Stomach smooth muscle (tissue), 2 donors: ENCODE data around the gene NOP9.
"Not testable (repeated sequence)": the region's sequence is repeated elsewhere in the genome, so short reads cannot be mapped to it uniquely, and the experiment has no call there.

ENCODE experiments used
- H3K27ac ChIP-seq: one replicate; pipeline ENCODE4 v1.7.0; 2013; ENCODE audit warnings: mild to moderate bottlenecking, low read length, inconsistent platforms
- H3K27me3 ChIP-seq, 2 donors: one replicate each; pipeline ENCODE4 v1.7.0; 2013; ENCODE audit warnings: low read length in 2 of 2; ENCODE audit not compliant: insufficient read depth in 2 of 2, control insufficient read depth in 1 of 2
- H3K36me3 ChIP-seq, 2 donors: one replicate each; pipeline ENCODE4 v1.7.0; 2013; ENCODE audit warnings: low read length in 2 of 2; ENCODE audit not compliant: control insufficient read depth in 2 of 2, insufficient read depth in 2 of 2
- H3K4me1 ChIP-seq: one replicate; pipeline ENCODE4 v1.7.0; 2013; ENCODE audit warnings: low read length; ENCODE audit not compliant: control insufficient read depth, insufficient read depth
- H3K4me3 ChIP-seq, 2 donors: one replicate each; pipeline ENCODE4 v1.7.0; 2013; ENCODE audit warnings: low read length in 2 of 2
- H3K9ac ChIP-seq, 2 donors: one replicate each; pipeline ENCODE4 v1.7.0; 2013; ENCODE audit warnings: low read length in 2 of 2, mild to moderate bottlenecking in 1 of 2
- H3K9me3 ChIP-seq, 2 donors: one replicate each; pipeline ENCODE4 v1.7.0; 2013; ENCODE audit warnings: low read length in 2 of 2; ENCODE audit not compliant: control insufficient read depth in 2 of 2
- donor health status: healthy.
- donor health status: Pancreatic carcinoma.

The NOP9 gene

GRCh38 chr14:24339284-24340151 is 39.9 kb downstream of the NOP9 start, which contains the start of gene RIPK3:
TSS of gene RIPK3 (minus strand) at chr14:24339991. CDS start at chr14:24339826, 165 bp downstream.
- H3K4me3 ChIP-seq = peak within 1 kb of the TSS; percentile 46 to 61

GRCh38 chr14:24340606-24341005 is 41.0 kb downstream of the NOP9 start:
- Histone ChIP-seq H3K4me3 (no peak overlapping the region), H3K9me3 (no peaks in the 10 kb centered on the region), H3K27me3 (peaks cover 17 to 24% of the 10 kb centered on the region in 2 donors), H3K27ac (no peak overlapping the region), H3K4me1 (peaks cover 2% of the 10 kb centered on the region), H3K9ac (no peak overlapping the region), H3K36me3 (no peaks in the 10 kb centered on the region)

More at GRCh38 chr14:24339284-24340151, 39.9 kb downstream of the NOP9 start, which contains the start of gene RIPK3:
- peaks cover 28 to 32% of the 10 kb centered on the region in 2 donors for H3K27me3 ChIP-seq
- no peaks in the 10 kb centered on the region for H3K9me3 ChIP-seq
- peaks cover 4% of the 10 kb centered on the region for H3K4me1 ChIP-seq
- H3K36me3 ChIP-seq = no peaks in the 10 kb centered on the region
- peak within 1 kb of the TSS; percentile 24 for H3K27ac ChIP-seq
- H3K9ac ChIP-seq = no peak within 1 kb of the TSS

- peaks cover 2% of the 10 kb centered on the region for H3K4me1 ChIP-seq
- H3K9ac ChIP-seq = no peak overlapping the region
- no peaks in the 10 kb centered on the region for H3K9me3 ChIP-seq
- H3K36me3 ChIP-seq = no peaks in the 10 kb centered on the region
- H3K27me3 ChIP-seq = peaks cover 11 to 12% of the 10 kb centered on the region in 2 donors
- H3K4me3 ChIP-seq = no peak overlapping the region
- H3K27ac ChIP-seq = no peak overlapping the region
Measured at GRCh38 chr14:24342889-24343288, 43.2 kb downstream of the NOP9 start.

GRCh38 chr14:24343795-24344660 is 44.4 kb downstream of the NOP9 start:
- H3K9ac ChIP-seq = no peak overlapping the region
- H3K36me3 ChIP-seq = no peaks in the 10 kb centered on the region
- peaks cover 2% of the 10 kb centered on the region for H3K4me1 ChIP-seq
- H3K27ac ChIP-seq = no peak overlapping the region
- H3K9me3 ChIP-seq = no peaks in the 10 kb centered on the region
- peaks cover 7 to 9% of the 10 kb centered on the region in 2 donors for H3K27me3 ChIP-seq
- no peak overlapping the region for H3K4me3 ChIP-seq

GRCh38 chr14:24347134-24347533 is 47.5 kb downstream of the NOP9 start:
- no peak overlapping the region for H3K4me3 ChIP-seq
- peaks cover 0 to 11% of the 10 kb centered on the region in 2 donors for H3K27me3 ChIP-seq
- H3K36me3 ChIP-seq = no peaks in the 10 kb centered on the region
- H3K4me1 ChIP-seq = no peaks in the 10 kb centered on the region
- H3K9me3 ChIP-seq = no peaks in the 10 kb centered on the region
- H3K9ac ChIP-seq = no peak overlapping the region
- H3K27ac ChIP-seq = no peak overlapping the region

- Histone ChIP-seq H3K4me1 (no peaks in the 10 kb centered on the region), H3K4me3 (no peak overlapping the region), H3K27ac (no peak overlapping the region), H3K36me3 (no peaks in the 10 kb centered on the region), H3K9me3 (no peaks in the 10 kb centered on the region), H3K27me3 (peaks cover 0 to 11% of the 10 kb centered on the region in 2 donors), H3K9ac (no peak overlapping the region)
Measured at GRCh38 chr14:24348186-24348585, 48.5 kb downstream of the NOP9 start.

- Histone ChIP-seq H3K9me3 (no peaks in the 10 kb centered on the region), H3K4me1 (no peaks in the 10 kb centered on the region), H3K27ac (no peak overlapping the region), H3K36me3 (no peaks in the 10 kb centered on the region), H3K9ac (no peak overlapping the region), H3K27me3 (peaks cover 0 to 10% of the 10 kb centered on the region in 2 donors), H3K4me3 (no peak overlapping the region)
Measured at GRCh38 chr14:24349742-24350141, 50.1 kb downstream of the NOP9 start.

GRCh38 chr14:24351517-24351916 is 51.9 kb downstream of the NOP9 start:
- H3K9ac ChIP-seq = no peak overlapping the region

GRCh38 chr14:24353559-24354481 is 54.2 kb downstream of the NOP9 start:
- Histone ChIP-seq H3K27me3 (peaks cover 0 to 8% of the 10 kb centered on the region in 2 donors), H3K9ac (no peak overlapping the region), H3K9me3 (no peaks in the 10 kb centered on the region), H3K4me3 (no peak overlapping the region), H3K36me3 (no peaks in the 10 kb centered on the region), H3K4me1 (no peaks in the 10 kb centered on the region), H3K27ac (no peak overlapping the region)

More at GRCh38 chr14:24351517-24351916, 51.9 kb downstream of the NOP9 start:
- Histone ChIP-seq H3K4me1 (no peaks in the 10 kb centered on the region), H3K27ac (no peak overlapping the region), H3K27me3 (peaks cover 0 to 8% of the 10 kb centered on the region in 2 donors), H3K9me3 (no peaks in the 10 kb centered on the region), H3K36me3 (no peaks in the 10 kb centered on the region), H3K4me3 (no peak overlapping the region)

- not testable (repeated sequence) for H3K27ac ChIP-seq, H3K4me1 ChIP-seq, H3K9ac ChIP-seq, H3K4me3 ChIP-seq, H3K9me3 ChIP-seq, H3K36me3 ChIP-seq, H3K27me3 ChIP-seq
Measured at GRCh38 chr14:24354482-24354825, 54.8 kb downstream of the NOP9 start.
